ENCODE measurements around the gene PTBP1. TPM values are rescaled to one million over a fixed set of nuclear protein-coding genes. Genes with fewer than 3 reads are reported as not detected.

Gene PTBP1
- total RNA-seq, 1 donor from 2014 or later: 237 TPM

DNA sequence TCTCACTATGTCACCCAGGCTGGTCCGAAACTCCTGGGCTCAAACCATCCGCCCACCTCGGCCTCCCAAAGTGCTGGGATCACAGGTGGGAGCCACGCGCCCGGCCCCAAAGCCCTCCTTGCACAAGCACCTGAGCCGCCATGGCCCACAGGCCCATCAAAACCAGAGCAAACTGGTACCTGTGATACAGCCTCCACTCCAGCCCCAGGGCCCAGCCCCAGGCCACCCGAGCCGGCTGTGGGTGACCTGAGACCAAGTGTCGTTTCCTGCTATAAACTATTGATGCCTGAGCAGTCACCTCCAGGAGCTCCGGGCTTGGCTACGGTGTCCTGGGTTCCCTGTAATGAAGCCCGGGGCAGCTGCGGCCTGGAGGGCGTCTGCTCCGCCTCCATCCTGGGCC lies 9.7 kb upstream of the PTBP1 start:
- Histone ChIP-seq H3K9me3 (ENCODE audit: low read depth) (no peaks in the 10 kb centered on the region), H3K9ac (no peak overlapping the region)

DNA sequence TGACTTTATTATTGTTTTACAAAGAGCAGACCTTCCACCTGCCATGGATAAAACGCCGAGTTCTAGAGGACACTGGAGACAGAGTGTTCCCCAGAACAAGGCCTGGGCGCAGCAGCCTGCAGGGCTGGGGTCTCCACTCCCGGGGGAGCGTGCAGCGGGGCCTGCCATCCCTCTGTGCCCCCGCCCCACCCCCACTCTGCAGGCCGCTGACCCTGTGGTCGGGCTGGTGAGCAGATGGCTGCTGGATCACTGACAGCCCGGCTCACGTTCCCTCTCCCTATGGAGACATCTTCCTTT lies 8.6 kb upstream of the PTBP1 start:
- H3K9me3 Mint-ChIP-seq: no peaks in the 10 kb centered on the region
- Histone ChIP-seq H3K9ac (no peak overlapping the region), H3K4me1 (peaks cover 16% of the 10 kb centered on the region), H3F3A (ENCODE audit: low read depth) (peaks cover 32% of the 10 kb centered on the region), H2AFZ (replicated peaks) (peak overlapping the region; percentile 64), H3K4me3 (no peak overlapping the region), H3K27me3 (no peaks in the 10 kb centered on the region), H3K79me2 (ENCODE audit: low read depth) (peaks cover 10% of the 10 kb centered on the region), H3K27ac (peak overlapping the region; percentile 69), H4K20me1 (ENCODE audit: low read depth) (no peaks in the 10 kb centered on the region), H3K36me3 (no peaks in the 10 kb centered on the region), H3K9me3 (ENCODE audit: low read depth) (no peaks in the 10 kb centered on the region), H3K4me2 (peak overlapping the region; percentile 42)
- TF ChIP-seq, protein P1, sequence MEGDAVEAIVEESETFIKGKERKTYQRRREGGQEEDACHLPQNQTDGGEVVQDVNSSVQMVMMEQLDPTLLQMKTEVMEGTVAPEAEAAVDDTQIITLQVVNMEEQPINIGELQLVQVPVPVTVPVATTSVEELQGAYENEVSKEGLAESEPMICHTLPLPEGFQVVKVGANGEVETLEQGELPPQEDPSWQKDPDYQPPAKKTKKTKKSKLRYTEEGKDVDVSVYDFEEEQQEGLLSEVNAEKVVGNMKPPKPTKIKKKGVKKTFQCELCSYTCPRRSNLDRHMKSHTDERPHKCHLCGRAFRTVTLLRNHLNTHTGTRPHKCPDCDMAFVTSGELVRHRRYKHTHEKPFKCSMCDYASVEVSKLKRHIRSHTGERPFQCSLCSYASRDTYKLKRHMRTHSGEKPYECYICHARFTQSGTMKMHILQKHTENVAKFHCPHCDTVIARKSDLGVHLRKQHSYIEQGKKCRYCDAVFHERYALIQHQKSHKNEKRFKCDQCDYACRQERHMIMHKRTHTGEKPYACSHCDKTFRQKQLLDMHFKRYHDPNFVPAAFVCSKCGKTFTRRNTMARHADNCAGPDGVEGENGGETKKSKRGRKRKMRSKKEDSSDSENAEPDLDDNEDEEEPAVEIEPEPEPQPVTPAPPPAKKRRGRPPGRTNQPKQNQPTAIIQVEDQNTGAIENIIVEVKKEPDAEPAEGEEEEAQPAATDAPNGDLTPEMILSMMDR (IDR thresholded peaks at IDR 0.05): no peak
- no peak for TF ChIP-seq EZH2 (IDR thresholded peaks at IDR 0.05)
- no peak for TF ChIP-seq EZH2phosphoT487 (IDR thresholded peaks at IDR 0.05)
- peak overlapping the region; percentile 92 for H3K27ac Mint-ChIP-seq
- DNase-seq (ENCODE audit: low spot score): no peak
- H3K27me3 Mint-ChIP-seq (ENCODE audit: insufficient read depth, low read depth): peaks cover 13% of the 10 kb centered on the region
- peaks cover 30% of the 10 kb centered on the region for H3K4me1 Mint-ChIP-seq
- peak overlapping the region; percentile 57 for H3K4me3 Mint-ChIP-seq
- H3K36me3 Mint-ChIP-seq: no peaks in the 10 kb centered on the region

More for the DNA sequence above, 9.7 kb upstream of the PTBP1 start:
- no peak for DNase-seq (ENCODE audit: low spot score)
- Histone ChIP-seq H3K79me2 (ENCODE audit: low read depth) (peaks cover 17% of the 10 kb centered on the region), H3K4me3 (no peak overlapping the region), H2AFZ (replicated peaks) (no peak overlapping the region), H3K27me3 (no peaks in the 10 kb centered on the region), H4K20me1 (ENCODE audit: low read depth) (no peaks in the 10 kb centered on the region), H3F3A (ENCODE audit: low read depth) (peaks cover 40% of the 10 kb centered on the region), H3K27ac (no peak overlapping the region), H3K4me1 (peaks cover 24% of the 10 kb centered on the region), H3K4me2 (no peak overlapping the region), H3K36me3 (no peaks in the 10 kb centered on the region)
- no peaks in the 10 kb centered on the region for H3K36me3 Mint-ChIP-seq
- peaks cover 13% of the 10 kb centered on the region for H3K27me3 Mint-ChIP-seq (ENCODE audit: insufficient read depth, low read depth)
- no peak for TF ChIP-seq EZH2 (IDR thresholded peaks at IDR 0.05)
- TF ChIP-seq, protein P1 (IDR thresholded peaks at IDR 0.05): no peak
- no peak for TF ChIP-seq EZH2phosphoT487 (IDR thresholded peaks at IDR 0.05)
- no peak overlapping the region for H3K4me3 Mint-ChIP-seq
- H3K9me3 Mint-ChIP-seq: no peaks in the 10 kb centered on the region
- no peak overlapping the region for H3K27ac Mint-ChIP-seq
- peaks cover 36% of the 10 kb centered on the region for H3K4me1 Mint-ChIP-seq

DNA sequence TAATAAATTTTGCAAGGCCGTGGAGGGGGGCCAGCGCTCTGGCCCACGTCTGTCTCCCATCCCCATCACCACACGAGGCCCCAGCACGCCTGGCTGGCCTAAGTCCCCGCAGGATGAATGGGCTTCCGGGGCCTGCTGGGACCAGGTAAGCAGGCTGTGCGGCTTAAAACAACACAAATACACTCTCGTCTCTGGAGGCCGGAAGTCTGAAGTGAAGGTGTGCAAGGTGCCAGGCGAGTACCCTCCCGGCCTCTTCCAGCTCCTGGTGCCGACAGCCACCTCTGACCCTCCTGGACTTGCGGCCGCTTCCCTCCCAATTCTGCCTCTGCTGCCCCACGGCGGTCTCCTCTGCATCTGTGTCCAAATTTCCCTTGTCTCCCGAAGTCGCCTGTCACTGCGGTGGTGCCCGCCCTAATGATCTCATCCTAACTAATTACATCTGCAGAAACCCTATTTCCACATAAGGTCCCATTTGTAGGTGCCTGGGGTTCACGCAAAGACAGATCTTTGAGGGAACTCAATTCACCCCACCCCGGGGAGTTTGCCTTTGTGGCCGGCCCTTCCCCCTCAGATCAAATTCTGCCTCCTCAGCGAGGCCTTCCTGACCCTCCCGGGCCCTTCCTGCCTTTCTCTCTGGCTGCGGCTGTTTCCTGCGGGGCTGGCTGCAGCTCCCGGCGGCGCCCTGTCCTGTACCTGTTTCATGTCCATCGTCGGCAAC lies 8.1 kb upstream of the PTBP1 start:
- Histone ChIP-seq H3K36me3 (no peaks in the 10 kb centered on the region), H3K27me3 (no peaks in the 10 kb centered on the region), H3K4me1 (peaks cover 16% of the 10 kb centered on the region), H2AFZ (replicated peaks) (peak overlapping the region; percentile 64), H3K9me3 (ENCODE audit: low read depth) (no peaks in the 10 kb centered on the region), H3K79me2 (ENCODE audit: low read depth) (peaks cover 6% of the 10 kb centered on the region), H3F3A (ENCODE audit: low read depth) (peaks cover 32% of the 10 kb centered on the region), H3K4me3 (no peak overlapping the region), H4K20me1 (ENCODE audit: low read depth) (no peaks in the 10 kb centered on the region), H3K9ac (no peak overlapping the region), H3K4me2 (peak overlapping the region; percentile 42), H3K27ac (peak overlapping the region; percentile 69)
- Mint-ChIP-seq H3K4me3 (peak overlapping the region; percentile 57), H3K9me3 (no peaks in the 10 kb centered on the region), H3K36me3 (no peaks in the 10 kb centered on the region), H3K4me1 (peaks cover 30% of the 10 kb centered on the region), H3K27me3 (ENCODE audit: insufficient read depth, low read depth) (peaks cover 13% of the 10 kb centered on the region), H3K27ac (peak overlapping the region; percentile 92)
- DNase-seq (ENCODE audit: low spot score): peak; percentile 55
- TF ChIP-seq EZH2phosphoT487 (IDR thresholded peaks at IDR 0.05) (no peak), EZH2 (IDR thresholded peaks at IDR 0.05) (no peak)
- TF ChIP-seq, protein P1 (IDR thresholded peaks at IDR 0.05): no peak

Data from neural progenitor cell (in vitro differentiated cells).